Mucosa of descending colon (tissue), 3 donors: ENCODE measurements around the gene NOVA1. TPM values are rescaled to one million over a fixed set of nuclear protein-coding genes. Genes with fewer than 3 reads are reported as not detected.

ENCODE experiments used
- ATAC-seq: fragments of 200-7000 bp; cut with Tn5 transposase; one replicate; pipeline ENCODE4 v1.9.1; 2020; ENCODE audit warnings: mild to moderate bottlenecking, moderate library complexity
- DNase-seq, 3 donors: peaks; one replicate each; pipeline ENCODE4 v3.0.0-alpha.2; 2020
- H3K36me3 ChIP-seq: fragments of 200-600 bp; one replicate; pipeline ENCODE4 v1.8.0; 2021; ENCODE audit warnings: low read depth, mild to moderate bottlenecking
- H3K4me1 ChIP-seq: fragments of 200-600 bp; one replicate; pipeline ENCODE4 v1.8.0; 2021; ENCODE audit warnings: low read depth, mild to moderate bottlenecking
- H3K4me3 ChIP-seq: fragments of 200-600 bp; one replicate; pipeline ENCODE4 v1.8.0; 2021; ENCODE audit warnings: mild to moderate bottlenecking
- H3K9me3 ChIP-seq: fragments of 200-600 bp; one replicate; pipeline ENCODE4 v1.8.0; 2021; ENCODE audit warnings: mild to moderate bottlenecking
- CTCF ChIP-seq: fragments of 200-600 bp; IDR thresholded peaks from one replicate; pipeline ENCODE4 v1.8.0; 2022; ENCODE audit warnings: antibody characterized with exemption, mild to moderate bottlenecking
- intact Hi-C, 2 donors: fragments of 100-400 bp; cut with DNase I in 1 of 2; cut with micrococcal nuclease in 1 of 2; formaldehyde crosslinking; loops; one replicate each; pipeline versions ENCODE4 v1.11.0 to v1.11.1; 2022; cut with DNase I, micrococcal nuclease
- total RNA-seq, 3 donors: library from RNA; stranded (reverse); fragmentation: NEBNext Ultra II Directional in 2 of 3; extraction: Animal tissue kit (Norgen Biotek cat#: 25700) in 2 of 3; gene quantifications; one replicate each; pipeline versions ENCODE4 v1.2.1 to v1.2.4, GENCODE V29; 2021 to 2023
- donor health status: DM: no; HTN: no; CAD: no; lungs with moderate emphysema.
- donor health status: DM: no; HTN: no; CAD: no.
- donor health status: DM: no; HTN: yes; CAD: no.

NOVA1 gene
- total RNA-seq, 3 donors from 2014 or later = 3.0 to 13.7 (median 6.1) TPM

GRCh38 chr14:26593357-26593756, 4.5 kb downstream of the NOVA1 start:
- no peaks in the 10 kb centered on the region for H3K36me3 ChIP-seq
- ATAC-seq = no peak
- DNase-seq = no peak
- intact Hi-C loops = loop anchor here in 1 of 2 donors (10.0 kb wide), 1 partner anchor 199 kb away; no protein-coding TSS in a partner anchor
- no peaks in the 10 kb centered on the region for H3K4me1 ChIP-seq
- H3K4me3 ChIP-seq = no peak overlapping the region
- no peak for TF ChIP-seq CTCF
- no peaks in the 10 kb centered on the region for H3K9me3 ChIP-seq

- no peak overlapping the region for H3K4me3 ChIP-seq
- TF ChIP-seq CTCF = no peak
- no peaks in the 10 kb centered on the region for H3K9me3 ChIP-seq
- no peak for ATAC-seq
- H3K36me3 ChIP-seq = no peaks in the 10 kb centered on the region
- no peaks in the 10 kb centered on the region for H3K4me1 ChIP-seq
- intact Hi-C loops = loop anchor here in 1 of 2 donors (10.0 kb wide), 1 partner anchor 195 kb away; no protein-coding TSS in a partner anchor
- DNase-seq = no peak
Observed at GRCh38 chr14:26589925-26590324, 7.9 kb downstream of the NOVA1 start.

- H3K4me3 ChIP-seq = no peak overlapping the region
- no peak for DNase-seq
- no peaks in the 10 kb centered on the region for H3K36me3 ChIP-seq
- no peaks in the 10 kb centered on the region for H3K4me1 ChIP-seq
- ATAC-seq = no peak
- no peak for TF ChIP-seq CTCF
- no peaks in the 10 kb centered on the region for H3K9me3 ChIP-seq
- intact Hi-C loops = no loop called here
Observed at GRCh38 chr14:26577711-26578110, 20.1 kb downstream of the NOVA1 start.

GRCh38 chr14:26554069-26554772, 43.6 kb downstream of the NOVA1 start:
- Histone ChIP-seq H3K4me1 (no peaks in the 10 kb centered on the region), H3K4me3 (no peak overlapping the region), H3K36me3 (no peaks in the 10 kb centered on the region), H3K9me3 (no peaks in the 10 kb centered on the region)
- intact Hi-C loops = no loop called here
- TF ChIP-seq CTCF = no peak
- ATAC-seq (no peak), DNase-seq (no peak)

- no peaks in the 10 kb centered on the region for H3K36me3 ChIP-seq
- DNase-seq (no peak), ATAC-seq (no peak)
- H3K4me3 ChIP-seq = no peak overlapping the region
- no peaks in the 10 kb centered on the region for H3K4me1 ChIP-seq
- TF ChIP-seq CTCF = no peak
- intact Hi-C loops = no loop called here
- H3K9me3 ChIP-seq = no peaks in the 10 kb centered on the region
Observed at GRCh38 chr14:26549571-26549970, 48.3 kb downstream of the NOVA1 start.
